IMR-90 (cell line): Measurements from ENCODE around the gene PAGE1. TPM values are rescaled to one million over a fixed set of nuclear protein-coding genes. Genes with fewer than 3 reads are reported as not detected.

Experiments used
- ATAC-seq: fragments of 200-7000 bp; cut with Tn5 transposase; 2 replicates; pipeline ENCODE4 v1.9.1; 2020; ENCODE audit warnings: low read depth, mild to moderate bottlenecking, moderate library complexity
- BruUV-seq: library from RNA; stranded (reverse); fragments of 400-500 nt; replicated peaks from 2 replicates; lab custom pipeline; 2021; lab: Mats Ljungman, UMichigan
- CTCF ChIA-PET: fragments of 300-600 bp; formaldehyde crosslinking; extraction: SDS; loops from one replicate; lab custom pipeline; 2021; ENCODE audit warnings: antibody characterized with exemption; lab: Yijun Ruan, JAX
- POLR2A ChIA-PET: fragments of 300-600 bp; sonication (Branson Sonifier 250); formaldehyde crosslinking; loops from one replicate; lab custom pipeline; 2022; ENCODE audit warnings: antibody characterized with exemption; ENCODE audit not compliant: unreplicated experiment; lab: Charles Lee
- DNase-seq: peaks from one replicate; pipeline ENCODE4 v3.0.0; 2013
- H2AFZ ChIP-seq: replicated peaks from 2 replicates; pipeline ENCODE3; 2013; ENCODE audit warnings: low read length, mild to moderate bottlenecking; ENCODE audit not compliant: poor library complexity
- H2AK5ac ChIP-seq: 2 replicates; pipeline ENCODE4 v1.6.1; 2013; ENCODE audit warnings: low read depth, low read length, inconsistent platforms
- H2AK9ac ChIP-seq: replicated peaks from 2 replicates; pipeline ENCODE3; 2013; ENCODE audit warnings: mild to moderate bottlenecking, low read depth, low read length, moderate library complexity; ENCODE audit not compliant: poor library complexity
- H2BK120ac ChIP-seq: 2 replicates; pipeline ENCODE4 v1.6.1; 2013; ENCODE audit warnings: low read depth, low read length, inconsistent platforms
- H2BK15ac ChIP-seq: 3 replicates; pipeline ENCODE4 v1.6.1; 2013; ENCODE audit warnings: low read depth, low read length, inconsistent platforms
- H2BK20ac ChIP-seq: 2 replicates; pipeline ENCODE4 v1.6.1; 2013; ENCODE audit warnings: low read depth, mild to moderate bottlenecking, inconsistent platforms, low read length, moderate library complexity
- H2BK5ac ChIP-seq: 2 replicates; pipeline ENCODE4 v1.6.1; 2013; ENCODE audit warnings: mild to moderate bottlenecking, low read depth, low read length, inconsistent platforms; ENCODE audit not compliant: poor library complexity, severe bottlenecking
- H3K14ac ChIP-seq: replicated peaks from 2 replicates; pipeline ENCODE4 v1.6.1; 2013; ENCODE audit warnings: low read depth, low read length, inconsistent platforms
- H3K18ac ChIP-seq: 2 replicates; pipeline ENCODE4 v1.6.1; 2013; ENCODE audit warnings: low read depth, low read length, control low read depth
- H3K23ac ChIP-seq: 2 replicates; pipeline ENCODE4 v1.6.1; 2013; ENCODE audit warnings: low read depth, low read length, inconsistent platforms
- H3K27ac ChIP-seq: 2 replicates; pipeline ENCODE4 v1.5.1; 2013; ENCODE audit warnings: mild to moderate bottlenecking, control low read depth, low read length; ENCODE audit not compliant: insufficient read depth
- H3K27me3 ChIP-seq: 2 replicates; pipeline ENCODE4 v1.6.1; 2013; ENCODE audit warnings: low read length; ENCODE audit not compliant: control insufficient read depth, insufficient read depth
- H3K36me3 ChIP-seq: 2 replicates; pipeline ENCODE4 v1.6.1; 2013; ENCODE audit warnings: low read length, mixed read lengths; ENCODE audit not compliant: control insufficient read depth, insufficient read depth
- H3K4ac ChIP-seq: 2 replicates; pipeline ENCODE4 v1.6.1; 2013; ENCODE audit warnings: low read depth, low read length, inconsistent platforms
- H3K4me1 ChIP-seq: 2 replicates; pipeline ENCODE4 v1.6.1; 2013; ENCODE audit warnings: low read length, mixed read lengths; ENCODE audit not compliant: control insufficient read depth, insufficient read depth
- H3K4me2 ChIP-seq: 2 replicates; pipeline ENCODE4 v1.6.1; 2013; ENCODE audit warnings: low read depth, mild to moderate bottlenecking, control low read depth, low read length, moderate library complexity
- H3K4me3 ChIP-seq: 2 replicates; pipeline ENCODE4 v1.5.1; 2013; ENCODE audit warnings: low read depth, mild to moderate bottlenecking, control low read depth, low read length, moderate library complexity; ENCODE audit not compliant: insufficient read depth
- H3K56ac ChIP-seq: 2 replicates; pipeline ENCODE4 v1.6.1; 2013; ENCODE audit warnings: low read length, inconsistent platforms; ENCODE audit not compliant: insufficient read depth; ENCODE audit errors: extremely low read depth
- H3K79me1 ChIP-seq, 2 experiments: 2 replicates each; pipeline ENCODE4 v1.6.1; 2013; ENCODE audit warnings: low read length in 2 of 2, inconsistent platforms in 1 of 2, low read depth in 1 of 2
- H3K9ac ChIP-seq: 2 replicates; pipeline ENCODE4 v1.6.1; 2013; ENCODE audit warnings: low read depth, low read length, control low read depth
- H3K9me1 ChIP-seq: 2 replicates; pipeline ENCODE4 v1.6.1; 2013; ENCODE audit warnings: low read length, inconsistent platforms; ENCODE audit not compliant: insufficient read depth
- H3K9me3 ChIP-seq: 2 replicates; pipeline ENCODE4 v1.6.1; 2013; ENCODE audit warnings: low read length; ENCODE audit not compliant: control insufficient read depth, insufficient read depth
- H4K20me1 ChIP-seq: 2 replicates; pipeline ENCODE4 v1.6.1; 2013; ENCODE audit warnings: low read length, inconsistent platforms; ENCODE audit not compliant: insufficient read depth
- H4K5ac ChIP-seq: 2 replicates; pipeline ENCODE4 v1.6.1; 2013; ENCODE audit warnings: mild to moderate bottlenecking, low read depth, low read length, control low read depth
- H4K8ac ChIP-seq, 2 experiments: 2 replicates each; pipeline ENCODE4 v1.6.1; 2013; ENCODE audit warnings: low read depth in 2 of 2, low read length in 2 of 2, control low read depth in 1 of 2, inconsistent platforms in 1 of 2
- H4K91ac ChIP-seq: 2 replicates; pipeline ENCODE4 v1.6.1; 2013; ENCODE audit warnings: low read depth, low read length, inconsistent platforms; ENCODE audit not compliant: insufficient read depth
- BHLHE40 ChIP-seq: fragments of 150-350 bp; IDR thresholded peaks from 2 replicates; pipeline ENCODE4 v1.6.1; 2016; ENCODE audit warnings: mild to moderate bottlenecking, low read depth, low read length
- CTCF ChIP-seq: conservative IDR thresholded peaks from 2 replicates; pipeline ENCODE4 v1.5.1; 2012; ENCODE audit warnings: mild to moderate bottlenecking, low read depth, low read length, improper control_type of control experiment
- RFX5 ChIP-seq: IDR thresholded peaks from 2 replicates; pipeline ENCODE4 v1.8.0; 2012; ENCODE audit warnings: low read depth, mild to moderate bottlenecking, low read length, moderate library complexity
- SMC3 ChIP-seq: fragments of 150-350 bp; IDR thresholded peaks from 2 replicates; pipeline ENCODE4 v1.6.1; 2016; ENCODE audit warnings: low read depth, mild to moderate bottlenecking, antibody characterized with exemption, low read length, moderate library complexity
- WGBS, 2 experiments: methylation state at CpG; one replicate each; pipeline versions ENCODE4 v1.1.5 to v1.1.7; 2013; ENCODE audit warnings: missing lambda C conversion rate in 2 of 2; ENCODE audit not compliant: insufficient read length in 1 of 2; ENCODE audit errors: extremely low coverage in 2 of 2; 5-methylcytosine and 5-hydroxymethylcytosine counted together
- dilution Hi-C: fragments of 300-500 bp; cut with HindIII; formaldehyde crosslinking; loops from one replicate; pipeline ENCODE4 v1.14.3; 2018; ENCODE audit warnings: low sequenced_read_pairs; ENCODE audit not compliant: unreplicated experiment
- in situ Hi-C: fragments of 300-500 bp; cut with MboI; formaldehyde crosslinking; loops from 3 replicates; pipeline ENCODE4 v1.14.3; 2019; ENCODE audit warnings: low sequenced_read_pairs, inconsistent platforms, mixed read lengths
- intact Hi-C: fragments of 100-400 bp; cut with micrococcal nuclease; formaldehyde crosslinking; loops from 2 replicates; pipeline ENCODE4 v1.10.0; 2022
- polyA plus RNA-seq, 3 experiments: library from polyadenylated mRNA; depleted of rRNA; stranded (reverse); fragments of >200 nt; gene quantifications; 2 replicates each; pipeline ENCODE4 v1.2.3, GENCODE V29; 2012; ENCODE audit warnings: low replicate concordance in 1 of 3
- total RNA-seq: library from RNA; depleted of rRNA; stranded (reverse); fragments of >200 nt; gene quantifications from 2 replicates; pipeline ENCODE4 v1.2.3, GENCODE V29; 2012

The PAGE1 gene
- total and polyA plus RNA-seq, 2 of the 4 experiments (the other 2 are of a cell fraction), result not detected

GRCh38 chrX:49675075-49675719 is 20.6 kb downstream of the PAGE1 start:
- Histone ChIP-seq H3K27me3 (0 out of 2 replicates have a peak, but pooled peaks cover under 1% of the 10 kb centered on the region), H2BK120ac (no peak overlapping the region), H4K5ac (no peak overlapping the region), H3K23ac (no peak overlapping the region), H2AK5ac (no peak overlapping the region), H2BK20ac (no peak overlapping the region), H2BK15ac (no peak overlapping the region), H4K8ac (no peak overlapping the region), H3K4ac (no peak overlapping the region), H3K27ac (no peak overlapping the region), H3K9me3 (no peaks in the 10 kb centered on the region), H3K4me2 (no peak overlapping the region), H2BK5ac (no peak overlapping the region), H3K9me1 (no peaks in the 10 kb centered on the region), H4K20me1 (no peaks in the 10 kb centered on the region), H2AFZ (no peak overlapping the region), H3K14ac (no peak overlapping the region), H3K79me1 (no peaks in the 10 kb centered on the region), H3K4me3 (no peak overlapping the region), H2AK9ac (no peak overlapping the region), H3K18ac (no peak overlapping the region), H3K36me3 (no peaks in the 10 kb centered on the region), H3K4me1 (no peaks in the 10 kb centered on the region), H3K9ac (no peak overlapping the region), H4K91ac (no peak overlapping the region), H3K56ac (no peak overlapping the region)
- in situ Hi-C loops (no loop called here), dilution Hi-C loops (no loop called here), intact Hi-C loops (no loop called here)
- ATAC-seq (no peak), DNase-seq (no peak)
- no peak for TF ChIP-seq RFX5
- no peak for TF ChIP-seq SMC3
- no peak for TF ChIP-seq BHLHE40
- no peak for TF ChIP-seq CTCF
- no TSS peak for BruUV-seq
- WGBS, 2 experiments, result no CpG with 5 or more reads among the region's 2 CpGs
- CTCF ChIA-PET, result no interaction called here
- POLR2A ChIA-PET, result no interaction called here
